ENCODE measurements around the gene BICD2. TPM values are rescaled to one million over a fixed set of nuclear protein-coding genes. Genes with fewer than 3 reads are reported as not detected.

The BICD2 gene
- total and polyA plus RNA-seq, 2 donors (not counting 1 experiment from before 2014, with no cell fraction given): 33.2 to 49.5 TPM

DNA sequence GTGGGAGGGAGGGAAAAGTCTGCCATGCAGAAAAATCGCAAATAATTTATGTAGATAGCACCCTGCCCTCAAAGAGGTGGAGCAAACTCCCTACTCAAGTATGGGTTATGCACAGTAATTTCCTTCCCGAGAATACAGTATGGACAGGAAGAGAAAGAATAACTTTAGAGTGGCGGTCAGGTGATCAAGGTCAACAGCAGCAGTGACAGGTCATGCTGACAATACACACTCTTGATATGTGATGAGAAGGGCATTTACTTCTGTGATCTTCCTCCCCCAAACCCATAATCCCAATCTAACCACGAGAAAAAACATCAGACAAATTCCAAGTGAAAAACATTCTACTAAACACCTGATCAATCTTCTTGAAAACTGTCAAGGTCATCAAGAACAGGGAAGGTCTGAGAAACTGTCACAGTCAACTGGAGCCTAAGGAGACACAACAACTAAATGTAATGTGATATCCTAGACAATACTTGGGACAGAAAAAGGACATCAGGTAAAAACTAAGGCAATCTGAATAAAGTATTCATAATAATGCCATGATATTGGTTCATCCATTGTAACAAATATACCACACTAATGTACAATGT, 11.7 kb downstream of the BICD2 start:
- CTCF ChIA-PET: no interaction called here
- ATAC-seq (ENCODE audit: low read depth): no peak
- intact Hi-C loops (cut with micrococcal nuclease): no loop called here
- peaks cover 16 to 50% of the 10 kb centered on the region in 2 donors for H3K4me1 ChIP-seq (ENCODE audit: control insufficient read depth in 2 of 2, insufficient read depth in 2 of 2, low read length in 2 of 2)
- peaks cover 0 to 9% of the 10 kb centered on the region in 2 experiments for H3K36me3 ChIP-seq (replicated peaks in 1 of 2; ENCODE audit: control extremely low read depth in 1 of 2, control insufficient read depth in 1 of 2, extremely low read depth in 1 of 2, insufficient read depth in 2 of 2, low read length in 1 of 2)
- Mint-ChIP-seq H3K27ac (no peak overlapping the region), H3K4me1 (peaks cover 55% of the 10 kb centered on the region), H3K9me3 (ENCODE audit: insufficient read depth) (peaks cover 4% of the 10 kb centered on the region), H3K27me3 (no peaks in the 10 kb centered on the region), H3K4me3 (peak overlapping the region; percentile 0)
- no peak overlapping the region for H3K27ac ChIP-seq (ENCODE audit: low read length in 2 of 2)
- peaks cover 0 to 13% (median 6%) of the 10 kb centered on the region in 3 donors for H3K9me3 ChIP-seq (ENCODE audit: control extremely low read depth in 1 of 3, control insufficient read depth in 2 of 3, insufficient read depth in 1 of 3, low read length in 2 of 3)
- POLR2A ChIA-PET: no interaction called here
- TF ChIP-seq EZH2 (IDR thresholded peaks at IDR 0.05; ENCODE audit: borderline replicate concordance, insufficient read depth, low read depth, low read length, poor library complexity, severe bottlenecking): no peak
- TF ChIP-seq, protein P1, sequence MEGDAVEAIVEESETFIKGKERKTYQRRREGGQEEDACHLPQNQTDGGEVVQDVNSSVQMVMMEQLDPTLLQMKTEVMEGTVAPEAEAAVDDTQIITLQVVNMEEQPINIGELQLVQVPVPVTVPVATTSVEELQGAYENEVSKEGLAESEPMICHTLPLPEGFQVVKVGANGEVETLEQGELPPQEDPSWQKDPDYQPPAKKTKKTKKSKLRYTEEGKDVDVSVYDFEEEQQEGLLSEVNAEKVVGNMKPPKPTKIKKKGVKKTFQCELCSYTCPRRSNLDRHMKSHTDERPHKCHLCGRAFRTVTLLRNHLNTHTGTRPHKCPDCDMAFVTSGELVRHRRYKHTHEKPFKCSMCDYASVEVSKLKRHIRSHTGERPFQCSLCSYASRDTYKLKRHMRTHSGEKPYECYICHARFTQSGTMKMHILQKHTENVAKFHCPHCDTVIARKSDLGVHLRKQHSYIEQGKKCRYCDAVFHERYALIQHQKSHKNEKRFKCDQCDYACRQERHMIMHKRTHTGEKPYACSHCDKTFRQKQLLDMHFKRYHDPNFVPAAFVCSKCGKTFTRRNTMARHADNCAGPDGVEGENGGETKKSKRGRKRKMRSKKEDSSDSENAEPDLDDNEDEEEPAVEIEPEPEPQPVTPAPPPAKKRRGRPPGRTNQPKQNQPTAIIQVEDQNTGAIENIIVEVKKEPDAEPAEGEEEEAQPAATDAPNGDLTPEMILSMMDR (IDR thresholded peaks at IDR 0.05): no peak
- no CpG with 5 or more reads among the region's 4 CpGs for WGBS (ENCODE audit: insufficient coverage)
- no peak overlapping the region for H3K4me3 ChIP-seq (ENCODE audit: control extremely low read depth in 1 of 5, extremely low read depth in 1 of 5, insufficient read depth in 1 of 5, low read depth in 2 of 5, low read length in 4 of 5)
- no peak for DNase-seq
- H3K79me2 ChIP-seq (ENCODE audit: control insufficient read depth, insufficient read depth, low read length): peaks cover 90% of the 10 kb centered on the region
- no peaks in the 10 kb centered on the region for H3K27me3 ChIP-seq (replicated peaks in 1 of 4; ENCODE audit: control extremely low read depth in 1 of 4, control insufficient read depth in 3 of 4, insufficient read depth in 4 of 4, low read length in 3 of 4)
- H3K4me2 ChIP-seq (replicated peaks; ENCODE audit: low read depth, low read length, poor library complexity, severe bottlenecking): no peak overlapping the region
- no peak overlapping the region for H2AFZ ChIP-seq (ENCODE audit: insufficient read depth, low read depth, low read length, poor library complexity, severe bottlenecking)
- peaks cover 84% of the 10 kb centered on the region for H4K20me1 ChIP-seq (ENCODE audit: control insufficient read depth, insufficient read depth, low read length, poor library complexity, severe bottlenecking)
- no peak overlapping the region for H3K9ac ChIP-seq (ENCODE audit: low read length)

DNA sequence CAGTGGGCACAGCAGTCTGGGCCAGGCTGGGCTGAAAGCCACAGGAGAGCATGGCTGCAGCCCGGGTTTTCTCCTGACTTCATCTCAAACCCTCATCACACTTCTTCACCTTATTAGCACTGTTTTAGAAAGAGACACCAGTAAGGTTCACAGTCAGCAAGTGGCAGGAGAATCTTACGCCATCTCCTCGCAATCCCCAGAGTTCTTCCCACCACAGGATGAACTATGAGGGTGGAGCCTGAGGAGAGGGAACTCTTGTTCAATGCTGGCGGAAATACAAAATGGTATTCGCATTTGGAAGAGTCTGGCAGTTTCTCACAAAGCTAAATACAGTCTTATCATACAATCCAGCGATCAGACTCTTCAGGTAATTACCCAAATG, 14.7 kb downstream of the BICD2 start:
- Histone ChIP-seq H3K27me3 (replicated peaks in 1 of 4; ENCODE audit: control extremely low read depth in 1 of 4, control insufficient read depth in 3 of 4, insufficient read depth in 4 of 4, low read length in 3 of 4) (no peaks in the 10 kb centered on the region), H3K27ac (ENCODE audit: low read length in 2 of 2) (no peak overlapping the region), H3K36me3 (replicated peaks in 1 of 2; ENCODE audit: control extremely low read depth in 1 of 2, control insufficient read depth in 1 of 2, extremely low read depth in 1 of 2, insufficient read depth in 2 of 2, low read length in 1 of 2) (peaks cover 0 to 7% of the 10 kb centered on the region in 2 experiments), H3K4me2 (replicated peaks; ENCODE audit: low read depth, low read length, poor library complexity, severe bottlenecking) (no peak overlapping the region), H3K79me2 (ENCODE audit: control insufficient read depth, insufficient read depth, low read length) (peaks cover 96% of the 10 kb centered on the region), H2AFZ (ENCODE audit: insufficient read depth, low read depth, low read length, poor library complexity, severe bottlenecking) (no peak overlapping the region), H3K4me3 (ENCODE audit: control extremely low read depth in 1 of 5, extremely low read depth in 1 of 5, insufficient read depth in 1 of 5, low read depth in 2 of 5, low read length in 4 of 5) (no peak overlapping the region), H3K9ac (ENCODE audit: low read length) (no peak overlapping the region), H3K9me3 (ENCODE audit: control extremely low read depth in 1 of 3, control insufficient read depth in 2 of 3, insufficient read depth in 1 of 3, low read length in 2 of 3) (peaks cover 0 to 4% (median 0%) of the 10 kb centered on the region in 3 donors), H4K20me1 (ENCODE audit: control insufficient read depth, insufficient read depth, low read length, poor library complexity, severe bottlenecking) (peaks cover 91% of the 10 kb centered on the region), H3K4me1 (ENCODE audit: control insufficient read depth in 2 of 2, insufficient read depth in 2 of 2, low read length in 2 of 2) (peaks cover 16 to 61% of the 10 kb centered on the region in 2 donors)
- ATAC-seq (ENCODE audit: low read depth) (no peak), DNase-seq (no peak)
- TF ChIP-seq, protein P1 (IDR thresholded peaks at IDR 0.05): no peak
- no peak for TF ChIP-seq EZH2 (IDR thresholded peaks at IDR 0.05; ENCODE audit: borderline replicate concordance, insufficient read depth, low read depth, low read length, poor library complexity, severe bottlenecking)
- Mint-ChIP-seq H3K4me3 (no peak overlapping the region), H3K27ac (no peak overlapping the region), H3K9me3 (ENCODE audit: insufficient read depth) (no peaks in the 10 kb centered on the region), H3K27me3 (no peaks in the 10 kb centered on the region), H3K4me1 (peaks cover 69% of the 10 kb centered on the region)
- POLR2A ChIA-PET: no interaction called here
- 100% methylated on average over 2 of the region's 6 CpGs for WGBS (ENCODE audit: insufficient coverage)
- intact Hi-C loops (cut with micrococcal nuclease): no loop called here
- CTCF ChIA-PET: interaction anchor here (1.3 kb wide), 1 partner anchor 11 kb away, joined by 4 read pairs; no protein-coding TSS in a partner anchor
